Peyer's patch (tissue), 4 donors: ENCODE results near the gene TNS3. TPM values are rescaled to one million over a fixed set of nuclear protein-coding genes. Genes with fewer than 3 reads are reported as not detected.

Source experiments
- DNase-seq, 3 donors: peaks; one replicate each; pipeline ENCODE4 v3.0.0-alpha.2; 2017 to 2019
- H3K27ac ChIP-seq, 4 donors: fragments of 200-600 bp; sonication (generic); one replicate each; pipeline ENCODE4 v1.5.1; 2016 to 2019
- H3K27me3 ChIP-seq, 2 donors: fragments of 200-600 bp; sonication (generic); one replicate each; pipeline ENCODE4 v1.5.1; 2019
- H3K36me3 ChIP-seq, 3 donors: fragments of 200-600 bp; sonication (generic); one replicate each; pipeline ENCODE4 v1.5.1; 2016 to 2019
- H3K4me1 ChIP-seq, 4 donors: fragments of 200-600 bp; sonication (generic); one replicate each; pipeline ENCODE4 v1.5.1; 2016 to 2019
- H3K4me3 ChIP-seq, 4 donors: fragments of 200-600 bp; sonication (generic); 1 replicate in 3 of 4; 2 replicates in 1 of 4; pipeline ENCODE4 v1.5.1; 2016 to 2019; ENCODE audit warnings: mild to moderate bottlenecking in 1 of 4
- H3K9me3 ChIP-seq, 4 donors: fragments of 200-600 bp; sonication (generic); one replicate each; pipeline ENCODE4 v1.5.1; 2016 to 2019; ENCODE audit warnings: mild to moderate bottlenecking in 1 of 4
- CTCF ChIP-seq, 6 experiments: fragments of 450-650 bp in 4 of 6; fragments of 200-600 bp in 2 of 6; sonication (generic) in 1 of 6; IDR thresholded peaks; one replicate each; pipeline ENCODE4 v1.5.1; 2017 to 2019; ENCODE audit warnings: antibody characterized with exemption in 6 of 6, mild to moderate bottlenecking in 3 of 6, moderate library complexity in 1 of 6
- POLR2A ChIP-seq, 2 donors: fragments of 450-650 bp; IDR thresholded peaks; one replicate each; pipeline ENCODE4 v1.5.1; 2017; ENCODE audit warnings: antibody characterized with exemption in 2 of 2, mild to moderate bottlenecking in 2 of 2, moderate library complexity in 2 of 2
- total RNA-seq, 4 donors: library from RNA; depleted of rRNA; stranded (reverse); fragments of >200 nt; gene quantifications; one replicate each; pipeline ENCODE4 v1.1.0, GENCODE V29; 2016

Gene TNS3
- total RNA-seq, 4 donors from 2014 or later, result 79.5 to 157 (median 112) TPM

GRCh38 chr7:47419471-47419870 is 162.4 kb downstream of the TNS3 start:
- no peaks in the 10 kb centered on the region for H3K4me1 ChIP-seq
- H3K27ac ChIP-seq, result no peak overlapping the region
- DNase-seq, result no peak
- H3K27me3 ChIP-seq, result no peaks in the 10 kb centered on the region
- H3K36me3 ChIP-seq, result peaks cover 0 to 65% (median 0%) of the 10 kb centered on the region in 3 donors
- TF ChIP-seq CTCF (IDR thresholded peaks at IDR 0.05), result no peak
- no peak for TF ChIP-seq POLR2A (IDR thresholded peaks at IDR 0.05)
- no peaks in the 10 kb centered on the region for H3K9me3 ChIP-seq
- H3K4me3 ChIP-seq, result no peak overlapping the region

- no peak for TF ChIP-seq CTCF (IDR thresholded peaks at IDR 0.05)
- TF ChIP-seq POLR2A (IDR thresholded peaks at IDR 0.05), result no peak
- peaks cover 0 to 65% (median 0%) of the 10 kb centered on the region in 3 donors for H3K36me3 ChIP-seq
- no peaks in the 10 kb centered on the region for H3K9me3 ChIP-seq
- H3K27me3 ChIP-seq, result no peaks in the 10 kb centered on the region
- H3K4me3 ChIP-seq, result no peak overlapping the region
- no peaks in the 10 kb centered on the region for H3K4me1 ChIP-seq
- H3K27ac ChIP-seq, result no peak overlapping the region
- no peak for DNase-seq
Measured at GRCh38 chr7:47418601-47419309, 163.2 kb downstream of the TNS3 start.

GRCh38 chr7:47416492-47417480 is 165.1 kb downstream of the TNS3 start:
- DNase-seq, result no peak
- Histone ChIP-seq H3K4me1 (no peaks in the 10 kb centered on the region), H3K27ac (no peak overlapping the region), H3K9me3 (no peaks in the 10 kb centered on the region), H3K36me3 (peaks cover 0 to 62% (median 0%) of the 10 kb centered on the region in 3 donors), H3K27me3 (no peaks in the 10 kb centered on the region), H3K4me3 (no peak overlapping the region)
- TF ChIP-seq POLR2A (IDR thresholded peaks at IDR 0.05) (no peak), CTCF (IDR thresholded peaks at IDR 0.05) (no peak)

GRCh38 chr7:47415318-47416212 is 166.3 kb downstream of the TNS3 start:
- Histone ChIP-seq H3K4me3 (no peak overlapping the region), H3K4me1 (no peaks in the 10 kb centered on the region), H3K9me3 (no peaks in the 10 kb centered on the region), H3K36me3 (peaks cover 0 to 62% (median 0%) of the 10 kb centered on the region in 3 donors), H3K27ac (no peak overlapping the region), H3K27me3 (no peaks in the 10 kb centered on the region)
- DNase-seq, result no peak
- TF ChIP-seq CTCF (IDR thresholded peaks at IDR 0.05) (no peak), POLR2A (IDR thresholded peaks at IDR 0.05) (no peak)
